Measurements from ENCODE around the gene EXOSC6. TPM values are rescaled to one million over a fixed set of nuclear protein-coding genes. Genes with fewer than 3 reads are reported as not detected.
"Not testable (repeated sequence)": the region's sequence is repeated elsewhere in the genome, so short reads cannot be mapped to it uniquely, and the experiment has no call there.

Gene EXOSC6
- polyA plus RNA-seq, 3 donors = 5.5 to 10.2 (median 9.1) TPM

GRCh38 chr16:70258065-70258464, 6.3 kb upstream of the EXOSC6 start:
- WGBS, 3 donors = 83 to 96% (median 93%) methylated on average over 14 of the region's 14 CpGs
- H3K27ac ChIP-seq (ENCODE audit: low read depth, low read length) = no peak overlapping the region

GRCh38 chr16:70257391-70257790, 5.7 kb upstream of the EXOSC6 start:
- no peak overlapping the region for H3K27ac ChIP-seq (ENCODE audit: low read depth, low read length)
- 52 to 81% (median 68%) methylated on average over 4 of the region's 4 CpGs for WGBS, 3 donors

GRCh38 chr16:70255574-70255973, 3.8 kb upstream of the EXOSC6 start:
- 79 to 95% (median 93%) methylated on average over 9 of the region's 9 CpGs for WGBS, 3 donors
- no peak overlapping the region for H3K27ac ChIP-seq (ENCODE audit: low read depth, low read length)

GRCh38 chr16:70254965-70255286, 3.2 kb upstream of the EXOSC6 start:
- WGBS, 3 donors = 89 to 97% (median 96%) methylated on average over 10 to 12 of the region's 12 CpGs
- no peak overlapping the region for H3K27ac ChIP-seq (ENCODE audit: low read depth, low read length)

- H3K27ac ChIP-seq (ENCODE audit: low read depth, low read length) = no peak overlapping the region
- WGBS, 3 donors = 88 to 95% (median 93%) methylated on average over 9 of the region's 9 CpGs
These were observed 2.6 kb upstream of the EXOSC6 start for GRCh38 chr16:70254180-70254964.

- no peak overlapping the region for H3K27ac ChIP-seq (ENCODE audit: low read depth, low read length)
- WGBS, 3 donors = 79 to 83% (median 81%) methylated on average over 16 of the region's 16 CpGs
These were observed 1.8 kb upstream of the EXOSC6 start for GRCh38 chr16:70253291-70254106.

GRCh38 chr16:70252355-70252988, 732 bp upstream of the EXOSC6 start:
- WGBS, 3 donors = 78 to 86% (median 85%) methylated on average over 21 of the region's 21 CpGs
- H3K27ac ChIP-seq (ENCODE audit: low read depth, low read length) = no peak overlapping the region

- no peak overlapping the region for H3K27ac ChIP-seq (ENCODE audit: low read depth, low read length)
- 1 to 2% (median 2%) methylated on average over 32 to 92 of the region's 92 CpGs for WGBS, 3 donors
These were observed 752 bp downstream of the EXOSC6 start for GRCh38 chr16:70250748-70251628.

- WGBS, 3 donors = 80 to 89% (median 85%) methylated on average over 4 of the region's 4 CpGs
- H3K27ac ChIP-seq (ENCODE audit: low read depth, low read length) = not testable (repeated sequence)
These were observed 2.0 kb downstream of the EXOSC6 start for GRCh38 chr16:70249697-70250096.

- not testable (repeated sequence) for H3K27ac ChIP-seq (ENCODE audit: low read depth, low read length)
These were observed 13.0 kb downstream of the EXOSC6 start for GRCh38 chr16:70238773-70239172.

GRCh38 chr16:70231831-70232230, 19.9 kb downstream of the EXOSC6 start:
- WGBS, 3 donors = 66 to 77% (median 70%) methylated on average over 2 of the region's 3 CpGs
- not testable (repeated sequence) for H3K27ac ChIP-seq (ENCODE audit: low read depth, low read length)

GRCh38 chr16:70226024-70226423, 25.7 kb downstream of the EXOSC6 start:
- not testable (repeated sequence) for H3K27ac ChIP-seq (ENCODE audit: low read depth, low read length)

- H3K27ac ChIP-seq (ENCODE audit: low read depth, low read length) = not testable (repeated sequence)
These were observed 26.3 kb downstream of the EXOSC6 start for GRCh38 chr16:70225430-70225829.

GRCh38 chr16:70224645-70225044, 27.1 kb downstream of the EXOSC6 start:
- H3K27ac ChIP-seq (ENCODE audit: low read depth, low read length) = not testable (repeated sequence)
- WGBS, 3 donors = 96 to 98% (median 98%) methylated on average over 11 to 17 of the region's 24 CpGs

More at GRCh38 chr16:70225430-70225829, 26.3 kb downstream of the EXOSC6 start:
- 96% methylated on average over 4 of the region's 4 CpGs; no CpG with 5 or more reads in 2 of the 3 donors for WGBS, 3 donors

- not testable (repeated sequence) for H3K27ac ChIP-seq (ENCODE audit: low read depth, low read length)
- WGBS, 3 donors = 52 to 73% (median 72%) methylated on average over 1 of the region's 3 CpGs
These were observed 27.7 kb downstream of the EXOSC6 start for GRCh38 chr16:70223971-70224513.

- H3K27ac ChIP-seq (ENCODE audit: low read depth, low read length) = not testable (repeated sequence)
- 60 to 95% (median 83%) methylated on average over 1 of the region's 2 CpGs for WGBS, 3 donors
These were observed 28.5 kb downstream of the EXOSC6 start for GRCh38 chr16:70223216-70223615.

- WGBS, 3 donors = 55 to 76% (median 65%) methylated on average over 1 to 2 of the region's 2 CpGs
- H3K27ac ChIP-seq (ENCODE audit: low read depth, low read length) = not testable (repeated sequence)
These were observed 29.2 kb downstream of the EXOSC6 start for GRCh38 chr16:70222574-70222973.

- 81 to 97% (median 89%) methylated on average over 1 to 2 of the region's 2 CpGs for WGBS, 3 donors
- H3K27ac ChIP-seq (ENCODE audit: low read depth, low read length) = not testable (repeated sequence)
These were observed 33.2 kb downstream of the EXOSC6 start for GRCh38 chr16:70218586-70218985.

All from adipose tissue (tissue), 3 donors.